Keratinocyte (primary cell): ENCODE measurements around the gene RRP12. TPM values are rescaled to one million over a fixed set of nuclear protein-coding genes. Genes with fewer than 3 reads are reported as not detected.

ENCODE experiments used
- DNase-seq: peaks from one replicate; pipeline ENCODE4 v3.0.0-alpha.2; 2011; ENCODE audit warnings: low read depth, missing footprints, low spot score
- FAIRE-seq: peaks from 2 replicates; lab custom pipeline; 2011; peaks lifted over from hg19 to GRCh38; lab: Jason Lieb, UNC
- H2AFZ ChIP-seq: 2 replicates; pipeline ENCODE4 v1.6.0; 2012; ENCODE audit warnings: low read length, control low read depth, inconsistent platforms; ENCODE audit not compliant: control insufficient read depth
- H3K27ac ChIP-seq: 2 replicates; pipeline ENCODE4 v1.5.1; 2011; ENCODE audit warnings: low read length; ENCODE audit not compliant: control insufficient read depth, insufficient read depth
- H3K27me3 ChIP-seq: 3 replicates; pipeline ENCODE4 v1.6.0; 2011; ENCODE audit warnings: low read length; ENCODE audit not compliant: control insufficient read depth, insufficient read depth; ENCODE audit errors: extremely low read depth
- H3K36me3 ChIP-seq, 2 experiments: 2 replicates in 1 of 2; 3 replicates in 1 of 2; pipeline ENCODE4 v1.5.1; 2011; ENCODE audit warnings: low read length in 2 of 2, mild to moderate bottlenecking in 1 of 2; ENCODE audit not compliant: control insufficient read depth in 2 of 2, insufficient read depth in 2 of 2; ENCODE audit errors: extremely low read depth in 1 of 2
- H3K4me1 ChIP-seq: 3 replicates; pipeline ENCODE4 v1.5.1; 2011; ENCODE audit warnings: low read length; ENCODE audit not compliant: control insufficient read depth, insufficient read depth; ENCODE audit errors: extremely low read depth
- H3K4me2 ChIP-seq: 3 replicates; pipeline ENCODE4 v1.6.0; 2011; ENCODE audit warnings: low read depth, low read length; ENCODE audit not compliant: control insufficient read depth, insufficient read depth; ENCODE audit errors: extremely low read depth
- H3K4me3 ChIP-seq, 3 experiments: fragments of 200-600 bp in 1 of 3; sonication (generic) in 1 of 3; 2 replicates in 2 of 3; 3 replicates in 1 of 3; pipeline ENCODE4 v1.5.1; 2011 to 2016; ENCODE audit warnings: low read length in 3 of 3, mild to moderate bottlenecking in 3 of 3, control low read depth in 2 of 3, inconsistent platforms in 1 of 3, low read depth in 1 of 3, mixed read lengths in 1 of 3, mixed run types in 1 of 3, moderate library complexity in 1 of 3; ENCODE audit not compliant: control insufficient read depth in 2 of 3, insufficient read depth in 2 of 3; ENCODE audit errors: extremely low read depth in 1 of 3
- H3K79me2 ChIP-seq: 2 replicates; pipeline ENCODE4 v1.6.0; 2012; ENCODE audit warnings: low read length; ENCODE audit not compliant: control insufficient read depth, insufficient read depth
- H3K9ac ChIP-seq: 3 replicates; pipeline ENCODE4 v1.6.0; 2011; ENCODE audit warnings: low read length; ENCODE audit not compliant: control insufficient read depth, insufficient read depth; ENCODE audit errors: extremely low read depth
- H3K9me1 ChIP-seq: 3 replicates; pipeline ENCODE4 v1.6.0; 2011; ENCODE audit warnings: low read length; ENCODE audit not compliant: control insufficient read depth, insufficient read depth; ENCODE audit errors: extremely low read depth
- H3K9me3 ChIP-seq: 2 replicates; pipeline ENCODE4 v1.5.1; 2012; ENCODE audit warnings: low read depth, low read length; ENCODE audit not compliant: control insufficient read depth
- H4K20me1 ChIP-seq: 3 replicates; pipeline ENCODE4 v1.6.0; 2011; ENCODE audit warnings: low read length; ENCODE audit not compliant: control insufficient read depth, insufficient read depth; ENCODE audit errors: extremely low read depth
- CTCF ChIP-seq, 3 experiments: IDR thresholded peaks in 1 of 3; conservative IDR thresholded peaks in 1 of 3; optimal IDR thresholded peaks in 1 of 3; 2 replicates in 2 of 3; 3 replicates in 1 of 3; pipeline versions ENCODE3 to v1.5.1; 2011; ENCODE audit warnings: low read length in 3 of 3, mild to moderate bottlenecking in 3 of 3, moderate library complexity in 2 of 3, control low read depth in 1 of 3, inconsistent platforms in 1 of 3; ENCODE audit not compliant: insufficient read depth in 2 of 3; ENCODE audit errors: extremely low read depth in 1 of 3
- EZH2 ChIP-seq: IDR thresholded peaks from one replicate; pipeline ENCODE4 v1.6.1; 2012; ENCODE audit warnings: inconsistent platforms, mild to moderate bottlenecking, low read length, moderate library complexity
- dilution Hi-C: fragments of 300-500 bp; cut with MboI; formaldehyde crosslinking; loops from one replicate; pipeline ENCODE4 v1.7.0; 2020; ENCODE audit warnings: low sequenced_read_pairs; ENCODE audit not compliant: extremely low pct_ligation_motif_present
- polyA plus RNA-seq, 5 experiments: library from polyadenylated mRNA; depleted of rRNA in 3 of 5; stranded (reverse) in 3 of 5; stranded (forward) in 1 of 5; unstranded in 1 of 5; fragments of >200 nt; gene quantifications; 1 replicate in 1 of 5; 2 replicates in 3 of 5; 3 replicates in 1 of 5; pipeline versions ENCODE4 v1.2.1 to v1.2.3, GENCODE V29; 2011 to 2012; ENCODE audit warnings: missing spikeins in 2 of 5, low read depth in 1 of 5, low replicate concordance in 1 of 5

The RRP12 gene
- polyA plus RNA-seq, 1 donor (not counting 4 experiments of a cell fraction or from before 2014, with no cell fraction given), result 14.8 TPM

- Histone ChIP-seq H3K27ac (no peak overlapping the region), H3K4me1 (no peaks in the 10 kb centered on the region), H3K4me2 (no peak overlapping the region), H3K27me3 (no peaks in the 10 kb centered on the region), H4K20me1 (no peaks in the 10 kb centered on the region), H3K9me3 (no peaks in the 10 kb centered on the region), H3K79me2 (no peaks in the 10 kb centered on the region), H2AFZ (no peak overlapping the region), H3K36me3 (no peaks in the 10 kb centered on the region), H3K4me3 (no peak overlapping the region), H3K9me1 (no peaks in the 10 kb centered on the region), H3K9ac (no peak overlapping the region)
- DNase-seq, result no peak
- FAIRE-seq, result no peak
- dilution Hi-C loops, result no loop called here
- no peak for TF ChIP-seq CTCF (optimal IDR thresholded peaks at IDR 0.05 in 1 of 3, IDR thresholded peaks at IDR 0.05 in 1 of 3, conservative IDR thresholded peaks at IDR 0.05 in 1 of 3; ENCODE audit: extremely low read depth in 1 of 3, insufficient read depth in 2 of 3, low read length in 3 of 3)
- no peak for TF ChIP-seq EZH2
Measured at GRCh38 chr10:97312897-97313296, 88.2 kb downstream of the RRP12 start.

- dilution Hi-C loops, result no loop called here
- H3K9ac ChIP-seq, result no peak overlapping the region
- H2AFZ ChIP-seq, result no peak overlapping the region
- no peak for TF ChIP-seq EZH2
- no peak for TF ChIP-seq CTCF (optimal IDR thresholded peaks at IDR 0.05 in 1 of 3, IDR thresholded peaks at IDR 0.05 in 1 of 3, conservative IDR thresholded peaks at IDR 0.05 in 1 of 3; ENCODE audit: extremely low read depth in 1 of 3, insufficient read depth in 2 of 3, low read length in 3 of 3)
- DNase-seq (no peak), FAIRE-seq (no peak)
- H3K36me3 ChIP-seq, result no peaks in the 10 kb centered on the region
- no peaks in the 10 kb centered on the region for H3K9me1 ChIP-seq
- H3K27me3 ChIP-seq, result no peaks in the 10 kb centered on the region
- H3K27ac ChIP-seq, result no peak overlapping the region
- H3K9me3 ChIP-seq, result no peaks in the 10 kb centered on the region
- H3K4me3 ChIP-seq, result no peak overlapping the region
- no peak overlapping the region for H3K4me2 ChIP-seq
- H3K79me2 ChIP-seq, result no peaks in the 10 kb centered on the region
- H4K20me1 ChIP-seq, result no peaks in the 10 kb centered on the region
- no peaks in the 10 kb centered on the region for H3K4me1 ChIP-seq
Measured at GRCh38 chr10:97311111-97311626, 90.0 kb downstream of the RRP12 start.
